ENCODE results near the gene ZNF197. TPM values are rescaled to one million over a fixed set of nuclear protein-coding genes. Genes with fewer than 3 reads are reported as not detected.

Gene ZNF197
- total and polyA plus RNA-seq, 2 of the 13 experiments (the other 11 are each of a cell fraction or from before 2014, with no cell fraction given) = 1.8 to 6.8 TPM

- no peak for FAIRE-seq
- no peak for TF ChIP-seq ZNF337 (CRISPR knock-in tag; IDR thresholded peaks at IDR 0.05; ENCODE audit: borderline replicate concordance, low read depth)
- TF ChIP-seq BORCS8-MEF2B (CRISPR knock-in tag; IDR thresholded peaks at IDR 0.05) = no peak
- TF ChIP-seq, protein P1, sequence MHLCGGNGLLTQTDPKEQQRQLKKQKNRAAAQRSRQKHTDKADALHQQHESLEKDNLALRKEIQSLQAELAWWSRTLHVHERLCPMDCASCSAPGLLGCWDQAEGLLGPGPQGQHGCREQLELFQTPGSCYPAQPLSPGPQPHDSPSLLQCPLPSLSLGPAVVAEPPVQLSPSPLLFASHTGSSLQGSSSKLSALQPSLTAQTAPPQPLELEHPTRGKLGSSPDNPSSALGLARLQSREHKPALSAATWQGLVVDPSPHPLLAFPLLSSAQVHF (CRISPR knock-in tag; IDR thresholded peaks at IDR 0.05) = no peak
- no peak for TF ChIP-seq AKNA (CRISPR knock-in tag; IDR thresholded peaks at IDR 0.05; ENCODE audit: borderline replicate concordance)
- TF ChIP-seq, protein P2, sequence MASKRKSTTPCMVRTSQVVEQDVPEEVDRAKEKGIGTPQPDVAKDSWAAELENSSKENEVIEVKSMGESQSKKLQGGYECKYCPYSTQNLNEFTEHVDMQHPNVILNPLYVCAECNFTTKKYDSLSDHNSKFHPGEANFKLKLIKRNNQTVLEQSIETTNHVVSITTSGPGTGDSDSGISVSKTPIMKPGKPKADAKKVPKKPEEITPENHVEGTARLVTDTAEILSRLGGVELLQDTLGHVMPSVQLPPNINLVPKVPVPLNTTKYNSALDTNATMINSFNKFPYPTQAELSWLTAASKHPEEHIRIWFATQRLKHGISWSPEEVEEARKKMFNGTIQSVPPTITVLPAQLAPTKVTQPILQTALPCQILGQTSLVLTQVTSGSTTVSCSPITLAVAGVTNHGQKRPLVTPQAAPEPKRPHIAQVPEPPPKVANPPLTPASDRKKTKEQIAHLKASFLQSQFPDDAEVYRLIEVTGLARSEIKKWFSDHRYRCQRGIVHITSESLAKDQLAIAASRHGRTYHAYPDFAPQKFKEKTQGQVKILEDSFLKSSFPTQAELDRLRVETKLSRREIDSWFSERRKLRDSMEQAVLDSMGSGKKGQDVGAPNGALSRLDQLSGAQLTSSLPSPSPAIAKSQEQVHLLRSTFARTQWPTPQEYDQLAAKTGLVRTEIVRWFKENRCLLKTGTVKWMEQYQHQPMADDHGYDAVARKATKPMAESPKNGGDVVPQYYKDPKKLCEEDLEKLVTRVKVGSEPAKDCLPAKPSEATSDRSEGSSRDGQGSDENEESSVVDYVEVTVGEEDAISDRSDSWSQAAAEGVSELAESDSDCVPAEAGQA (IDR thresholded peaks at IDR 0.05; ENCODE audit: low read depth) = no peak
- TF ChIP-seq, protein P2 (CRISPR knock-in tag; IDR thresholded peaks at IDR 0.05; ENCODE audit: borderline replicate concordance) = no peak
- no peak for TF ChIP-seq SP4 (CRISPR knock-in tag; IDR thresholded peaks at IDR 0.05)
- TF ChIP-seq ZNF276 (CRISPR knock-in tag; IDR thresholded peaks at IDR 0.05; ENCODE audit: low read depth) = no peak
- no peak for TF ChIP-seq ZNF782 (CRISPR knock-in tag; IDR thresholded peaks at IDR 0.05; ENCODE audit: borderline replicate concordance)
- no peak for TF ChIP-seq ZNF121 (CRISPR knock-in tag; IDR thresholded peaks at IDR 0.05)
- TF ChIP-seq TOE1 (CRISPR knock-in tag; IDR thresholded peaks at IDR 0.05) = no peak
Measured at GRCh38 chr3:44674211-44674610, 49.4 kb downstream of the ZNF197 start.

More at GRCh38 chr3:44674211-44674610, 49.4 kb downstream of the ZNF197 start:
- no peaks in the 10 kb centered on the region for H4K20me1 ChIP-seq (ENCODE audit: insufficient read depth, low read length)
- H3K27me3 ChIP-seq (ENCODE audit: control insufficient read depth in 1 of 2, insufficient read depth in 2 of 2, low read length in 2 of 2) = peaks cover 0 to 7% of the 10 kb centered on the region in 2 experiments; a peak in 2 of 5 replicates
- no peak overlapping the region for H3K27ac ChIP-seq (ENCODE audit: extremely low read length, insufficient read depth, low read length)
- H2AFZ ChIP-seq (ENCODE audit: low read length) = no peak overlapping the region
- BruUV-seq (replicated peaks) = no TSS peak
- in situ Hi-C loops (cut with HindIII; ENCODE audit: extremely low pct_ligation_motif_present, low pct_unique_long_range_greater_than_20kb) (no loop called here), intact Hi-C loops (cut with micrococcal nuclease; ENCODE audit: unreplicated experiment) (no loop called here)
- ATAC-seq (no peak), DNase-seq (ENCODE audit: low spot score) (no peak)
- H3K79me2 ChIP-seq (ENCODE audit: insufficient read depth, low read length) = no peaks in the 10 kb centered on the region
- H3K36me3 ChIP-seq (replicated peaks in 1 of 2; ENCODE audit: control insufficient read depth in 1 of 2, insufficient read depth in 2 of 2, low read length in 2 of 2) = no peaks in the 10 kb centered on the region
- H3K9me3 ChIP-seq (ENCODE audit: low read length) = no peaks in the 10 kb centered on the region
- ChIA-PET CTCF (ENCODE audit: low intra/inter-chr PET ratio, low total read pairs) (no interaction called here), POLR2A (no interaction called here)
- H3K4me1 ChIP-seq (ENCODE audit: insufficient read depth, low read length) = no peaks in the 10 kb centered on the region
- H3K4me2 ChIP-seq (ENCODE audit: low read depth, low read length) = no peak overlapping the region
- 0% methylated on average over 2 of the region's 2 CpGs for whole genome bisulfite sequencing (ENCODE audit: low lambda C conversion rate)
- no peak overlapping the region for H3K9ac ChIP-seq (ENCODE audit: insufficient read depth, low read depth, low read length)
- no peak overlapping the region for H3K4me3 ChIP-seq (replicated peaks in 1 of 3; ENCODE audit: insufficient read depth in 1 of 3, low read depth in 2 of 3, low read length in 3 of 3)
